Rectal smooth muscle tissue (tissue), 1 donor: ENCODE data around the gene TF.

ENCODE experiments used
- H3K27ac ChIP-seq: one replicate; pipeline ENCODE4 v1.7.0; 2013; ENCODE audit warnings: low read depth, low read length, inconsistent platforms
- H3K27me3 ChIP-seq: one replicate; pipeline ENCODE4 v1.7.0; 2013; ENCODE audit warnings: low read length; ENCODE audit not compliant: control insufficient read depth, insufficient read depth
- H3K36me3 ChIP-seq: one replicate; pipeline ENCODE4 v1.7.0; 2013; ENCODE audit warnings: low read length; ENCODE audit not compliant: control insufficient read depth, insufficient read depth
- H3K4me1 ChIP-seq: one replicate; pipeline ENCODE4 v1.7.0; 2013; ENCODE audit warnings: low read length; ENCODE audit not compliant: control insufficient read depth, insufficient read depth
- H3K4me3 ChIP-seq: one replicate; pipeline ENCODE4 v1.7.0; 2013; ENCODE audit warnings: low read length
- H3K9ac ChIP-seq: one replicate; pipeline ENCODE4 v1.7.0; 2013; ENCODE audit warnings: low read length

The TF gene

GRCh38 chr3:133745981-133746711 lies at the start of gene TF:
Gene TF (plus strand): TSS chr3:133746393. CDS start chr3:133746441, 48 bp downstream.
- Histone ChIP-seq H3K27ac (no peak within 1 kb of the TSS), H3K9ac (no peak within 1 kb of the TSS), H3K27me3 (peaks cover 6% of the 10 kb centered on the region), H3K36me3 (no peaks in the 10 kb centered on the region), H3K4me3 (no peak within 1 kb of the TSS), H3K4me1 (no peaks in the 10 kb centered on the region)

GRCh38 chr3:133697960-133698359 lies 48.2 kb upstream of the TF start:
- Histone ChIP-seq H3K36me3 (no peaks in the 10 kb centered on the region), H3K9ac (no peak overlapping the region), H3K4me1 (no peaks in the 10 kb centered on the region), H3K4me3 (no peak overlapping the region), H3K27ac (no peak overlapping the region), H3K27me3 (no peaks in the 10 kb centered on the region)

GRCh38 chr3:133699467-133699866 lies 46.7 kb upstream of the TF start:
- Histone ChIP-seq H3K27me3 (no peaks in the 10 kb centered on the region), H3K4me1 (no peaks in the 10 kb centered on the region), H3K36me3 (no peaks in the 10 kb centered on the region), H3K4me3 (no peak overlapping the region), H3K9ac (no peak overlapping the region), H3K27ac (no peak overlapping the region)

GRCh38 chr3:133699903-133700302 lies 46.3 kb upstream of the TF start:
- H3K36me3 ChIP-seq, result no peaks in the 10 kb centered on the region
- H3K27ac ChIP-seq, result no peak overlapping the region
- H3K9ac ChIP-seq, result no peak overlapping the region
- H3K4me3 ChIP-seq, result no peak overlapping the region
- H3K27me3 ChIP-seq, result no peaks in the 10 kb centered on the region
- H3K4me1 ChIP-seq, result no peaks in the 10 kb centered on the region

GRCh38 chr3:133700351-133700750 lies 45.8 kb upstream of the TF start:
- Histone ChIP-seq H3K27me3 (no peaks in the 10 kb centered on the region), H3K27ac (no peak overlapping the region), H3K9ac (no peak overlapping the region), H3K4me1 (no peaks in the 10 kb centered on the region), H3K36me3 (no peaks in the 10 kb centered on the region), H3K4me3 (no peak overlapping the region)

- Histone ChIP-seq H3K9ac (no peak overlapping the region), H3K4me1 (no peaks in the 10 kb centered on the region), H3K4me3 (no peak overlapping the region), H3K27ac (no peak overlapping the region), H3K27me3 (no peaks in the 10 kb centered on the region), H3K36me3 (no peaks in the 10 kb centered on the region)
Measured at GRCh38 chr3:133701435-133702358, 44.5 kb upstream of the TF start.

- H3K4me3 ChIP-seq, result no peak overlapping the region
- H3K27me3 ChIP-seq, result no peaks in the 10 kb centered on the region
- no peaks in the 10 kb centered on the region for H3K36me3 ChIP-seq
- no peak overlapping the region for H3K27ac ChIP-seq
- no peaks in the 10 kb centered on the region for H3K4me1 ChIP-seq
- no peak overlapping the region for H3K9ac ChIP-seq
Measured at GRCh38 chr3:133703915-133704314, 42.3 kb upstream of the TF start.

- Histone ChIP-seq H3K36me3 (no peaks in the 10 kb centered on the region), H3K27me3 (no peaks in the 10 kb centered on the region), H3K4me3 (no peak overlapping the region), H3K4me1 (no peaks in the 10 kb centered on the region), H3K27ac (no peak overlapping the region), H3K9ac (no peak overlapping the region)
Measured at GRCh38 chr3:133706033-133706432, 40.2 kb upstream of the TF start.

- no peak overlapping the region for H3K4me3 ChIP-seq
- no peak overlapping the region for H3K9ac ChIP-seq
- H3K4me1 ChIP-seq, result no peaks in the 10 kb centered on the region
- no peaks in the 10 kb centered on the region for H3K36me3 ChIP-seq
- H3K27me3 ChIP-seq, result no peaks in the 10 kb centered on the region
- H3K27ac ChIP-seq, result no peak overlapping the region
Measured at GRCh38 chr3:133709139-133709750, 36.9 kb upstream of the TF start.

- Histone ChIP-seq H3K27me3 (no peaks in the 10 kb centered on the region), H3K36me3 (no peaks in the 10 kb centered on the region), H3K27ac (no peak overlapping the region), H3K4me1 (no peaks in the 10 kb centered on the region), H3K4me3 (no peak overlapping the region), H3K9ac (no peak overlapping the region)
Measured at GRCh38 chr3:133711013-133711412, 35.2 kb upstream of the TF start.

- Histone ChIP-seq H3K4me3 (no peak overlapping the region), H3K27me3 (no peaks in the 10 kb centered on the region), H3K9ac (no peak overlapping the region), H3K36me3 (no peaks in the 10 kb centered on the region), H3K4me1 (no peaks in the 10 kb centered on the region), H3K27ac (no peak overlapping the region)
Measured at GRCh38 chr3:133712017-133712416, 34.2 kb upstream of the TF start.

- Histone ChIP-seq H3K27me3 (no peaks in the 10 kb centered on the region), H3K4me1 (no peaks in the 10 kb centered on the region), H3K36me3 (no peaks in the 10 kb centered on the region), H3K4me3 (no peak overlapping the region), H3K9ac (no peak overlapping the region), H3K27ac (no peak overlapping the region)
Measured at GRCh38 chr3:133713347-133713746, 32.8 kb upstream of the TF start.
